A204.1 (cell line): ENCODE results near the gene SNX24.

Experiments used
- FAIRE-seq: peaks from 2 replicates; lab custom pipeline; 2012; peaks lifted over from hg19 to GRCh38; lab: Jason Lieb, UNC

Gene SNX24

GRCh38 chr5:122921826-122922225, 76.4 kb downstream of the SNX24 start:
- no peak for FAIRE-seq

- FAIRE-seq: no peak
These were observed 78.8 kb downstream of the SNX24 start for GRCh38 chr5:122924203-122924602.

- FAIRE-seq: no peak
These were observed 79.4 kb downstream of the SNX24 start for GRCh38 chr5:122924719-122925395.

- FAIRE-seq: no peak
These were observed 83.6 kb downstream of the SNX24 start for GRCh38 chr5:122929001-122929400.

GRCh38 chr5:122929980-122930379, 84.6 kb downstream of the SNX24 start:
- no peak for FAIRE-seq

- no peak for FAIRE-seq
These were observed 88.5 kb downstream of the SNX24 start for GRCh38 chr5:122933956-122934355.

GRCh38 chr5:122936088-122936487, 90.7 kb downstream of the SNX24 start:
- FAIRE-seq: no peak

- no peak for FAIRE-seq
These were observed 92.5 kb downstream of the SNX24 start for GRCh38 chr5:122937914-122938313.

GRCh38 chr5:122940890-122941289, 95.5 kb downstream of the SNX24 start:
- no peak for FAIRE-seq

- no peak for FAIRE-seq
These were observed 96.3 kb downstream of the SNX24 start for GRCh38 chr5:122941737-122942136.

GRCh38 chr5:122942164-122942914, 96.9 kb downstream of the SNX24 start:
- FAIRE-seq: no peak

GRCh38 chr5:122943050-122943698, 97.8 kb downstream of the SNX24 start:
- FAIRE-seq: no peak

- FAIRE-seq: no peak
These were observed 98.6 kb downstream of the SNX24 start for GRCh38 chr5:122944051-122944450.

GRCh38 chr5:122947372-122947771, 102.0 kb downstream of the SNX24 start:
- no peak for FAIRE-seq

GRCh38 chr5:122947772-122948171, 102.4 kb downstream of the SNX24 start:
- FAIRE-seq: no peak

- no peak for FAIRE-seq
These were observed 102.9 kb downstream of the SNX24 start for GRCh38 chr5:122948319-122948718.

- no peak for FAIRE-seq
These were observed 106.2 kb downstream of the SNX24 start for GRCh38 chr5:122951658-122952057.

- no peak for FAIRE-seq
These were observed 109.3 kb downstream of the SNX24 start for GRCh38 chr5:122954719-122955118.

- FAIRE-seq: peak; percentile 34
These were observed 112.0 kb downstream of the SNX24 start for GRCh38 chr5:122957457-122957856.

GRCh38 chr5:122959740-122960445, 114.5 kb downstream of the SNX24 start:
- FAIRE-seq: no peak

GRCh38 chr5:122963305-122963704, 117.9 kb downstream of the SNX24 start:
- FAIRE-seq: no peak

- no peak for FAIRE-seq
These were observed 119.7 kb downstream of the SNX24 start for GRCh38 chr5:122965111-122965510.

GRCh38 chr5:122967085-122967484, 121.7 kb downstream of the SNX24 start:
- no peak for FAIRE-seq
